NAMALWA (cell line): ENCODE data around the gene TMPRSS9.

Experiments used
- DNase-seq: peaks from one replicate; pipeline ENCODE4 v3.0.0-alpha.2; 2015; ENCODE audit warnings: low spot score

Gene TMPRSS9

GRCh38 chr19:2359992-2360685 is at the start of gene TMPRSS9:
Gene TMPRSS9 (plus strand): TSS chr19:2360265. CDS start chr19:2389786, 29,521 bp downstream.
- DNase-seq: no peak

- no peak for DNase-seq
These were observed 49.0 kb upstream of the TMPRSS9 start for GRCh38 chr19:2311093-2311492.

- no peak for DNase-seq
These were observed 47.1 kb upstream of the TMPRSS9 start for GRCh38 chr19:2312820-2313501.

- no peak for DNase-seq
These were observed 44.8 kb upstream of the TMPRSS9 start for GRCh38 chr19:2315121-2315817.

- no peak for DNase-seq
These were observed 44.2 kb upstream of the TMPRSS9 start for GRCh38 chr19:2315818-2316353.

GRCh38 chr19:2317300-2317699 is 42.8 kb upstream of the TMPRSS9 start:
- DNase-seq: no peak

- DNase-seq: no peak
These were observed 42.3 kb upstream of the TMPRSS9 start for GRCh38 chr19:2317756-2318155.

- no peak for DNase-seq
These were observed 41.1 kb upstream of the TMPRSS9 start for GRCh38 chr19:2318923-2319322.

- no peak for DNase-seq
These were observed 40.5 kb upstream of the TMPRSS9 start for GRCh38 chr19:2319551-2319950.

GRCh38 chr19:2320049-2320448 is 40.0 kb upstream of the TMPRSS9 start:
- no peak for DNase-seq

GRCh38 chr19:2320939-2321338 is 39.1 kb upstream of the TMPRSS9 start:
- no peak for DNase-seq

- no peak for DNase-seq
These were observed 38.3 kb upstream of the TMPRSS9 start for GRCh38 chr19:2321565-2322283.

GRCh38 chr19:2323707-2324106 is 36.4 kb upstream of the TMPRSS9 start:
- DNase-seq: no peak

- DNase-seq: no peak
These were observed 35.7 kb upstream of the TMPRSS9 start for GRCh38 chr19:2324220-2324948.

- no peak for DNase-seq
These were observed 34.6 kb upstream of the TMPRSS9 start for GRCh38 chr19:2325281-2326046.

- no peak for DNase-seq
These were observed 33.2 kb upstream of the TMPRSS9 start for GRCh38 chr19:2326699-2327360.

GRCh38 chr19:2327773-2328400 is 32.2 kb upstream of the TMPRSS9 start:
- DNase-seq: peak; percentile 95

- peak; percentile 95 for DNase-seq
These were observed 31.5 kb upstream of the TMPRSS9 start, which contains the start of the genes LSM7 and SPPL2B for GRCh38 chr19:2328401-2329148. Gene LSM7 (minus strand): TSS chr19:2328586. CDS start chr19:2328566, 20 bp downstream. Gene SPPL2B (plus strand): TSS chr19:2328684. CDS start chr19:2328710, 26 bp downstream.

GRCh38 chr19:2329149-2329478 is 31.0 kb upstream of the TMPRSS9 start:
- no peak for DNase-seq
